ENCODE results near the gene SCARF2. TPM values are rescaled to one million over a fixed set of nuclear protein-coding genes. Genes with fewer than 3 reads are reported as not detected.

SCARF2 gene
- polyA plus RNA-seq, 1 donor from 2014 or later = 5.0 TPM

DNA sequence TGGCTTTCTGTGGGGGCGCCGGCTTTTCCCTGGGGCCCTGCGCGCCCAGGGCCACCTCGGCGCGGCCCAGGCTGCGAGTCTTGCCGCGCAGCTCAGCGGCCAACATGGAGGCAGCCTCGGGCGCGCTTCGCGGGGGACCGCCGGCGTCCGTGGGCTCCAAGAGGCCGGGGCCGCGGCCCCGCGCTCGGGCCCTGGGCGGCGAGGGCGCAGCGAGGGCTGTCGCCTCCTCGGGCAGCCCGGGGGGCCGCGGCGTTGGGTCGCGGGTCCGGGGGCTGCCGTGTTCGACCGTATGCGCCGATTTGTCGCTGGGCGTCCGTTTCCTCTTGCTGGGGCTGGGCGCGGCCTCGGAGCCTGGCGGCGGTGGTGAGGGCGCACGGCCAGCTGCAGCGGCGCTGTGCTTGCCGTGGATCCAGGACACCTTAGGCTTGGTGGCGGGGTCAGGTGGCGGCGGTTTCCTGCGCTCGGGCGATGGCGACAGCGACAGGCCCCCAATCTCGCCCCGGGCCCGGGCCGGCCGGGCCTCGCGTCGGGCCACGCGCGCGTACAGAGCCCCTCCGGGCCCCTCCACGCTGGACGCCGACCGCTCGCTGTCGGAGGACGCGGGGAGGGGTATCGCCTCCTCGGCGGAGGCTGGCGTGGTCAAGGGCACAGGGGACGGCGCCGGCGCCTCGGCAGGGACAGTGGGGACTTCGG is 11.9 kb downstream of the SCARF2 start:
- H3K36me3 ChIP-seq (ENCODE audit: insufficient read depth, low read length) = no peaks in the 10 kb centered on the region
- no peaks in the 10 kb centered on the region for H3K9me2 ChIP-seq (ENCODE audit: insufficient read depth, low read length)
- no peak overlapping the region for H2AFZ ChIP-seq (ENCODE audit: low read depth, low read length)
- H4K20me1 ChIP-seq (ENCODE audit: insufficient read depth) = no peaks in the 10 kb centered on the region
- no peaks in the 10 kb centered on the region for H3K9me3 ChIP-seq (ENCODE audit: low read length)
- H3K4me3 ChIP-seq (ENCODE audit: low read length) = no peak overlapping the region
- H3F3A ChIP-seq (ENCODE audit: insufficient read depth, low read length, poor library complexity, severe bottlenecking) = no peaks in the 10 kb centered on the region
- H3K9ac ChIP-seq (ENCODE audit: low read length) = no peak overlapping the region
- H3K4me2 ChIP-seq (ENCODE audit: low read length) = no peak overlapping the region
- TF ChIP-seq EP300 (conservative IDR thresholded peaks at IDR 0.05; ENCODE audit: poor library complexity, severe bottlenecking) (no peak), SMC3 (conservative IDR thresholded peaks at IDR 0.05; ENCODE audit: poor library complexity) (no peak), POLR2AphosphoS5 (IDR thresholded peaks at IDR 0.05) (no peak), MXI1 (conservative IDR thresholded peaks at IDR 0.05; ENCODE audit: poor library complexity, severe bottlenecking) (no peak), EZH2 (IDR thresholded peaks at IDR 0.05; ENCODE audit: borderline replicate concordance, insufficient read depth, low read length, poor library complexity, severe bottlenecking) (no peak), RAD21 (conservative IDR thresholded peaks at IDR 0.05) (no peak), TAF1 (IDR thresholded peaks at IDR 0.05; ENCODE audit: low read depth) (no peak)
- TF ChIP-seq, protein P1, sequence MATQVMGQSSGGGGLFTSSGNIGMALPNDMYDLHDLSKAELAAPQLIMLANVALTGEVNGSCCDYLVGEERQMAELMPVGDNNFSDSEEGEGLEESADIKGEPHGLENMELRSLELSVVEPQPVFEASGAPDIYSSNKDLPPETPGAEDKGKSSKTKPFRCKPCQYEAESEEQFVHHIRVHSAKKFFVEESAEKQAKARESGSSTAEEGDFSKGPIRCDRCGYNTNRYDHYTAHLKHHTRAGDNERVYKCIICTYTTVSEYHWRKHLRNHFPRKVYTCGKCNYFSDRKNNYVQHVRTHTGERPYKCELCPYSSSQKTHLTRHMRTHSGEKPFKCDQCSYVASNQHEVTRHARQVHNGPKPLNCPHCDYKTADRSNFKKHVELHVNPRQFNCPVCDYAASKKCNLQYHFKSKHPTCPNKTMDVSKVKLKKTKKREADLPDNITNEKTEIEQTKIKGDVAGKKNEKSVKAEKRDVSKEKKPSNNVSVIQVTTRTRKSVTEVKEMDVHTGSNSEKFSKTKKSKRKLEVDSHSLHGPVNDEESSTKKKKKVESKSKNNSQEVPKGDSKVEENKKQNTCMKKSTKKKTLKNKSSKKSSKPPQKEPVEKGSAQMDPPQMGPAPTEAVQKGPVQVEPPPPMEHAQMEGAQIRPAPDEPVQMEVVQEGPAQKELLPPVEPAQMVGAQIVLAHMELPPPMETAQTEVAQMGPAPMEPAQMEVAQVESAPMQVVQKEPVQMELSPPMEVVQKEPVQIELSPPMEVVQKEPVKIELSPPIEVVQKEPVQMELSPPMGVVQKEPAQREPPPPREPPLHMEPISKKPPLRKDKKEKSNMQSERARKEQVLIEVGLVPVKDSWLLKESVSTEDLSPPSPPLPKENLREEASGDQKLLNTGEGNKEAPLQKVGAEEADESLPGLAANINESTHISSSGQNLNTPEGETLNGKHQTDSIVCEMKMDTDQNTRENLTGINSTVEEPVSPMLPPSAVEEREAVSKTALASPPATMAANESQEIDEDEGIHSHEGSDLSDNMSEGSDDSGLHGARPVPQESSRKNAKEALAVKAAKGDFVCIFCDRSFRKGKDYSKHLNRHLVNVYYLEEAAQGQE (IDR thresholded peaks at IDR 0.05; ENCODE audit: borderline replicate concordance) = no peak
- TF ChIP-seq, protein P2, sequence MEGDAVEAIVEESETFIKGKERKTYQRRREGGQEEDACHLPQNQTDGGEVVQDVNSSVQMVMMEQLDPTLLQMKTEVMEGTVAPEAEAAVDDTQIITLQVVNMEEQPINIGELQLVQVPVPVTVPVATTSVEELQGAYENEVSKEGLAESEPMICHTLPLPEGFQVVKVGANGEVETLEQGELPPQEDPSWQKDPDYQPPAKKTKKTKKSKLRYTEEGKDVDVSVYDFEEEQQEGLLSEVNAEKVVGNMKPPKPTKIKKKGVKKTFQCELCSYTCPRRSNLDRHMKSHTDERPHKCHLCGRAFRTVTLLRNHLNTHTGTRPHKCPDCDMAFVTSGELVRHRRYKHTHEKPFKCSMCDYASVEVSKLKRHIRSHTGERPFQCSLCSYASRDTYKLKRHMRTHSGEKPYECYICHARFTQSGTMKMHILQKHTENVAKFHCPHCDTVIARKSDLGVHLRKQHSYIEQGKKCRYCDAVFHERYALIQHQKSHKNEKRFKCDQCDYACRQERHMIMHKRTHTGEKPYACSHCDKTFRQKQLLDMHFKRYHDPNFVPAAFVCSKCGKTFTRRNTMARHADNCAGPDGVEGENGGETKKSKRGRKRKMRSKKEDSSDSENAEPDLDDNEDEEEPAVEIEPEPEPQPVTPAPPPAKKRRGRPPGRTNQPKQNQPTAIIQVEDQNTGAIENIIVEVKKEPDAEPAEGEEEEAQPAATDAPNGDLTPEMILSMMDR (IDR thresholded peaks at IDR 0.05; ENCODE audit: poor library complexity, severe bottlenecking) = no peak
- no peak overlapping the region for H3K27ac ChIP-seq (ENCODE audit: low read length)
- H3K27me3 ChIP-seq (ENCODE audit: insufficient read depth, low read depth, low read length) = peaks cover 23% of the 10 kb centered on the region
- no peaks in the 10 kb centered on the region for H3K79me2 ChIP-seq (replicated peaks; ENCODE audit: insufficient read depth, low read length)

DNA sequence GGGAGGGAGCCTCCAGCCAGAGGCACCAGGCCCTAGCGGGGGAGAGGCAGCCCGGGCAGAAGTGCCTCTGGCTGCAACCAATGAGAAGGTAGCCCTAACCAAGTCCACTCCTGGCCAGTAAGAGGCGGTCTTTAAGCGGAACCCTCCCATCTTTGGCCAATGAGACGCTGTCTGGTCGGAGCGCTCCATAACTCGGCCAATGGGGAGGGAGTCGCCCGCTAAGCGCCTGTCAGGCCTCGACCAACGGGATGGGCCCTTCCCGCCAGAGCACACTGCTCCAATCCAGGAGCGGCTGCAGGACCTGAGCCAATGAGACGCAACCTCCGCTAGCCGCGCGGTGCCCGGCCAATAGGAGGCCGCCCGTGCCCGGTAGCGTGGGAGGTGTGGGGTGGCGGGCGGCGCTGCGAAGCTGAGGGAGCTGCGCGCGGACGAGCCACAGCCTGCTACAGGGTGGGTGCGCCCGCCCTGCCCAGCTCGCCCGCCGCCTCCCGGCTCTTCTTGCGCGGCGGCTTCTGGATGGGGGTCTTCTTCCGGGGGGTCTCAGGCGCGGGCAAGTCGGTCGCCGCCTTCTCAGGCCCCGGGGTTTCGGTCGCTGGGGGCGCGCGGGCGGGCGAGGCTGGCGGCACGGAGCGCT is 12.6 kb downstream of the SCARF2 start:
- no peaks in the 10 kb centered on the region for H3F3A ChIP-seq (ENCODE audit: insufficient read depth, low read length, poor library complexity, severe bottlenecking)
- no peaks in the 10 kb centered on the region for H3K9me2 ChIP-seq (ENCODE audit: insufficient read depth, low read length)
- no peaks in the 10 kb centered on the region for H4K20me1 ChIP-seq (ENCODE audit: insufficient read depth)
- TF ChIP-seq, protein P1 (IDR thresholded peaks at IDR 0.05; ENCODE audit: borderline replicate concordance) = no peak
- TF ChIP-seq TAF1 (IDR thresholded peaks at IDR 0.05; ENCODE audit: low read depth) = no peak
- no peak for TF ChIP-seq RAD21 (conservative IDR thresholded peaks at IDR 0.05)
- no peak for TF ChIP-seq MXI1 (conservative IDR thresholded peaks at IDR 0.05; ENCODE audit: poor library complexity, severe bottlenecking)
- TF ChIP-seq SMC3 (conservative IDR thresholded peaks at IDR 0.05; ENCODE audit: poor library complexity) = no peak
- TF ChIP-seq EP300 (conservative IDR thresholded peaks at IDR 0.05; ENCODE audit: poor library complexity, severe bottlenecking) = no peak
- TF ChIP-seq, protein P2 (IDR thresholded peaks at IDR 0.05; ENCODE audit: poor library complexity, severe bottlenecking) = no peak
- TF ChIP-seq POLR2AphosphoS5 (IDR thresholded peaks at IDR 0.05) = no peak
- TF ChIP-seq EZH2 (IDR thresholded peaks at IDR 0.05; ENCODE audit: borderline replicate concordance, insufficient read depth, low read length, poor library complexity, severe bottlenecking) = no peak
- H3K4me3 ChIP-seq (ENCODE audit: low read length) = no peak overlapping the region
- H3K4me2 ChIP-seq (ENCODE audit: low read length) = no peak overlapping the region
- H3K79me2 ChIP-seq (replicated peaks; ENCODE audit: insufficient read depth, low read length) = no peaks in the 10 kb centered on the region
- H3K9ac ChIP-seq (ENCODE audit: low read length) = no peak overlapping the region
- no peak overlapping the region for H2AFZ ChIP-seq (ENCODE audit: low read depth, low read length)
- H3K27me3 ChIP-seq (ENCODE audit: insufficient read depth, low read depth, low read length) = peaks cover 16% of the 10 kb centered on the region
- H3K36me3 ChIP-seq (ENCODE audit: insufficient read depth, low read length) = no peaks in the 10 kb centered on the region
- H3K27ac ChIP-seq (ENCODE audit: low read length) = no peak overlapping the region
- H3K9me3 ChIP-seq (ENCODE audit: low read length) = no peaks in the 10 kb centered on the region

Measured in neural cell (in vitro differentiated cells).